ENCODE data around the gene TOX2.

TOX2 gene

DNA sequence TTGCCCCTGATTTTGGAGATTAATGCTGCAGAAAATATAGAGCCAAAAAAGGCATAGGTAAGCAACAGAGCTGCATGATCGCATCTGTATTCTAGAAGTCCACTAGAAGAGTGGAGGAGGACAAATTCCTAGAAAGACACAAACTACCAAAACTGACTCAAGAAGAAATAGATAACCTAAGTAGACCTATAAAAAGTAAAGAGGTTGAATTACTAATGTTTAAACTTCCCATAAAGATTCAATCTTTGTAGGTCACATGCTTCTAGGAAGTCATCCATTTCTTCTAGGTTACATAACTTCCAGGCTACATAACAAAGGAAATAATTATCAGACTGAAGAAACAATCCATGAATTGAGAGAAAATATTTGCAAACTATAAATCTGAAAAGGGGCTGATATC lies 187.9 kb downstream of the TOX2 start:
- Histone ChIP-seq H3K4me3 (ENCODE audit: low read depth, low read length) (no peak overlapping the region), H3K4me1 (ENCODE audit: control insufficient read depth, insufficient read depth, low read length) (peaks cover 11% of the 10 kb centered on the region), H3K27ac (ENCODE audit: extremely low read depth, low read depth, low read length) (no peak overlapping the region), H3K36me3 (ENCODE audit: control insufficient read depth in 2 of 2, insufficient read depth in 1 of 2, low read length in 2 of 2) (no peaks in the 10 kb centered on the region), H3K9me3 (ENCODE audit: control insufficient read depth, insufficient read depth, low read depth, low read length) (no peaks in the 10 kb centered on the region; the same call in 1 of the 2 replicates)
- no peak for TF ChIP-seq ZNF660 (tag by site-specific recombination; IDR thresholded peaks at IDR 0.05)
- peak; percentile 60; the same call in 1 of the 2 replicates for TF ChIP-seq BCL6B (tag by site-specific recombination; IDR thresholded peaks at IDR 0.05)
- TF ChIP-seq SETDB1 (IDR thresholded peaks at IDR 0.05; ENCODE audit: insufficient read length, low read length), result peak; percentile 84
- ChIA-PET CTCF (interaction anchor here (0.6 to 1.1 kb wide), 3 partner anchors 10 to 373 kb away, joined by 3 read pairs; no protein-coding TSS in a partner anchor), POLR2A (no interaction called here)

DNA sequence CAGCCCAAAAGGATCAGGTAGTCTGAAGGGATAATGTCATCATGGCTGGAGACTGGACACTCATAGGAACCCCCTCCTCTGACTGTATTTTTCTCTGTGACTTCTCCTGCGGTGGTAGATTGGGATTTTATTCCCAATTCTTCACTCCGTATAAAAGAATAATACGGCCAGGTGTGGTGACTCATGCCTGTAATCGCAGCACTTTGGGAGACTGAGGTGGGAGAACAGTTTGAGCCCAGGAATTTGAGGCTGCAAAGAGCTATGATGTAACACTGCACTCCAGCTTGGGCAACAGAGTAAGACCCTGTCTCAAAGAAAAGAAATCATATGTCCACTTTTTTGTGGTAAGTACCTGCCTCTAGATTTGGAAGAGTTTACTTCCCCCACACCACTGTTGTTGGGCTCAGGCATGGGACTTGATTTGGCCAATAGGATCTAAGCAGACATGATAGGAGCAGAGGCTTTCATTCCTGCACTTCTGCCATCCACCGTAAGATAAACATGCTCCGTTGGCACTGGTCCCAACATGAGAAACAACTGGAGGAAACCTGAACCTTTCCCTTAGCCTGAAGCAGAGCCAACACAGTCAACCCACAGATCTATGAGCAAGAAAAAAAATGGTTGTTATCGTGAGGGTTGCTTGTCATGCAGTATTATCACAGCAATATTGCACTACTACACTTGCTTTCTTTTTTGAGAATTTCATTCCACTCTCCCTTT lies 190.3 kb downstream of the TOX2 start:
- H3K36me3 ChIP-seq (ENCODE audit: control insufficient read depth in 2 of 2, insufficient read depth in 1 of 2, low read length in 2 of 2), result no peaks in the 10 kb centered on the region
- CTCF ChIA-PET, result interaction anchor here (0.6 to 2.7 kb wide), 5 partner anchors 10 to 85 kb away, joined by 3 to 13 read pairs (median 4); no protein-coding TSS in a partner anchor
- no peaks in the 10 kb centered on the region; the same call in 1 of the 2 replicates for H3K9me3 ChIP-seq (ENCODE audit: control insufficient read depth, insufficient read depth, low read depth, low read length)
- H3K27ac ChIP-seq (ENCODE audit: extremely low read depth, low read depth, low read length), result no peak overlapping the region
- POLR2A ChIA-PET, result no interaction called here
- no peak overlapping the region for H3K4me3 ChIP-seq (ENCODE audit: low read depth, low read length)
- H3K4me1 ChIP-seq (ENCODE audit: control insufficient read depth, insufficient read depth, low read length), result peaks cover 11% of the 10 kb centered on the region
- TF ChIP-seq ZNF624 (tag by site-specific recombination; IDR thresholded peaks at IDR 0.05) (no peak), ZNF488 (tag by site-specific recombination; IDR thresholded peaks at IDR 0.05) (no peak), KLF17 (tag by site-specific recombination; IDR thresholded peaks at IDR 0.05) (no peak), ZNF426 (tag by site-specific recombination; IDR thresholded peaks at IDR 0.05) (no peak), ZBTB17 (tag by site-specific recombination; IDR thresholded peaks at IDR 0.05) (peak; percentile 87), TSHZ1 (tag by site-specific recombination; IDR thresholded peaks at IDR 0.05; ENCODE audit: borderline replicate concordance) (no peak), ZNF521 (tag by site-specific recombination; IDR thresholded peaks at IDR 0.05) (no peak), ZNF48 (tag by site-specific recombination; IDR thresholded peaks at IDR 0.05) (no peak), FEZF1 (tag by site-specific recombination; IDR thresholded peaks at IDR 0.05) (no peak), ZNF366 (tag by site-specific recombination; conservative IDR thresholded peaks at IDR 0.05) (peak; percentile 70), ZNF792 (tag by site-specific recombination; IDR thresholded peaks at IDR 0.05) (no peak), ZNF221 (tag by site-specific recombination; IDR thresholded peaks at IDR 0.05; ENCODE audit: borderline replicate concordance) (no peak), ZEB2 (tag by site-specific recombination; IDR thresholded peaks at IDR 0.05) (0 out of 2 replicates have a peak, but pooled peaks have one; percentile 41), ZNF560 (tag by site-specific recombination; IDR thresholded peaks at IDR 0.05; ENCODE audit: borderline replicate concordance) (no peak), SALL2 (tag by site-specific recombination; IDR thresholded peaks at IDR 0.05; ENCODE audit: borderline replicate concordance) (no peak)
- TF ChIP-seq, protein P1, sequence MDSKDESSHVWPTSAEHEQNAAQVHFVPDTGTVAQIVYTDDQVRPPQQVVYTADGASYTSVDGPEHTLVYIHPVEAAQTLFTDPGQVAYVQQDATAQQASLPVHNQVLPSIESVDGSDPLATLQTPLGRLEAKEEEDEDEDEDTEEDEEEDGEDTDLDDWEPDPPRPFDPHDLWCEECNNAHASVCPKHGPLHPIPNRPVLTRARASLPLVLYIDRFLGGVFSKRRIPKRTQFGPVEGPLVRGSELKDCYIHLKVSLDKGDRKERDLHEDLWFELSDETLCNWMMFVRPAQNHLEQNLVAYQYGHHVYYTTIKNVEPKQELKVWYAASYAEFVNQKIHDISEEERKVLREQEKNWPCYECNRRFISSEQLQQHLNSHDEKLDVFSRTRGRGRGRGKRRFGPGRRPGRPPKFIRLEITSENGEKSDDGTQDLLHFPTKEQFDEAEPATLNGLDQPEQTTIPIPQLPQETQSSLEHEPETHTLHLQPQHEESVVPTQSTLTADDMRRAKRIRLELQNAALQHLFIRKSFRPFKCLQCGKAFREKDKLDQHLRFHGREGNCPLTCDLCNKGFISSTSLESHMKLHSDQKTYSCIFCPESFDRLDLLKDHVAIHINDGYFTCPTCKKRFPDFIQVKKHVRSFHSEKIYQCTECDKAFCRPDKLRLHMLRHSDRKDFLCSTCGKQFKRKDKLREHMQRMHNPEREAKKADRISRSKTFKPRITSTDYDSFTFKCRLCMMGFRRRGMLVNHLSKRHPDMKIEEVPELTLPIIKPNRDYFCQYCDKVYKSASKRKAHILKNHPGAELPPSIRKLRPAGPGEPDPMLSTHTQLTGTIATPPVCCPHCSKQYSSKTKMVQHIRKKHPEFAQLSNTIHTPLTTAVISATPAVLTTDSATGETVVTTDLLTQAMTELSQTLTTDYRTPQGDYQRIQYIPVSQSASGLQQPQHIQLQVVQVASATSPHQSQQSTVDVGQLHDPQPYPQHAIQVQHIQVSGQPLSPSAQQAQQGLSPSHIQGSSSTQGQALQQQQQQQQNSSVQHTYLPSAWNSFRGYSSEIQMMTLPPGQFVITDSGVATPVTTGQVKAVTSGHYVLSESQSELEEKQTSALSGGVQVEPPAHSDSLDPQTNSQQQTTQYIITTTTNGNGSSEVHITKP (tag by site-specific recombination; IDR thresholded peaks at IDR 0.05), result peak; percentile 79
- TF ChIP-seq, protein P2, sequence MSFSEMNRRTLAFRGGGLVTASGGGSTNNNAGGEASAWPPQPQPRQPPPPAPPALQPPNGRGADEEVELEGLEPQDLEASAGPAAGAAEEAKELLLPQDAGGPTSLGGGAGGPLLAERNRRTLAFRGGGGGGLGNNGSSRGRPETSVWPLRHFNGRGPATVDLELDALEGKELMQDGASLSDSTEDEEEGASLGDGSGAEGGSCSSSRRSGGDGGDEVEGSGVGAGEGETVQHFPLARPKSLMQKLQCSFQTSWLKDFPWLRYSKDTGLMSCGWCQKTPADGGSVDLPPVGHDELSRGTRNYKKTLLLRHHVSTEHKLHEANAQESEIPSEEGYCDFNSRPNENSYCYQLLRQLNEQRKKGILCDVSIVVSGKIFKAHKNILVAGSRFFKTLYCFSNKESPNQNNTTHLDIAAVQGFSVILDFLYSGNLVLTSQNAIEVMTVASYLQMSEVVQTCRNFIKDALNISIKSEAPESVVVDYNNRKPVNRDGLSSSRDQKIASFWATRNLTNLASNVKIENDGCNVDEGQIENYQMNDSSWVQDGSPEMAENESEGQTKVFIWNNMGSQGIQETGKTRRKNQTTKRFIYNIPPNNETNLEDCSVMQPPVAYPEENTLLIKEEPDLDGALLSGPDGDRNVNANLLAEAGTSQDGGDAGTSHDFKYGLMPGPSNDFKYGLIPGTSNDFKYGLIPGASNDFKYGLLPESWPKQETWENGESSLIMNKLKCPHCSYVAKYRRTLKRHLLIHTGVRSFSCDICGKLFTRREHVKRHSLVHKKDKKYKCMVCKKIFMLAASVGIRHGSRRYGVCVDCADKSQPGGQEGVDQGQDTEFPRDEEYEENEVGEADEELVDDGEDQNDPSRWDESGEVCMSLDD (tag by site-specific recombination; IDR thresholded peaks at IDR 0.05), result no peak

Measured in HEK293 (cell line).